Choroid plexus epithelial cell (primary cell): ENCODE measurements around the gene HIVEP2.

Experiments used
- DNase-seq: peaks from one replicate; pipeline ENCODE4 v3.0.0-alpha.2; 2010; ENCODE audit warnings: low read depth
- H3K4me3 ChIP-seq: 2 replicates; pipeline ENCODE4 v1.5.1; 2011; ENCODE audit warnings: low read depth, mild to moderate bottlenecking, control low read depth, low read length, moderate library complexity
- CTCF ChIP-seq: conservative IDR thresholded peaks from 2 replicates; pipeline ENCODE4 v1.5.1; 2011; ENCODE audit warnings: low read depth, mild to moderate bottlenecking, control low read depth, inconsistent platforms, low read length, moderate library complexity

HIVEP2 gene

GRCh38 chr6:142929751-142930358 lies 15.1 kb downstream of the HIVEP2 start:
- H3K4me3 ChIP-seq, result no peak overlapping the region
- peak; percentile 51 for DNase-seq
- TF ChIP-seq CTCF, result no peak

- no peak for TF ChIP-seq CTCF
- DNase-seq, result peak; percentile 58
- H3K4me3 ChIP-seq, result peak overlapping the region; percentile 76
Measured at GRCh38 chr6:142927904-142928303, 17.1 kb downstream of the HIVEP2 start.

- no peak for DNase-seq
- H3K4me3 ChIP-seq, result peak overlapping the region; percentile 76
- no peak for TF ChIP-seq CTCF
Measured at GRCh38 chr6:142927271-142927580, 17.8 kb downstream of the HIVEP2 start.

- DNase-seq, result peak; percentile 97
- H3K4me3 ChIP-seq, result peak overlapping the region; percentile 76
- no peak for TF ChIP-seq CTCF
Measured at GRCh38 chr6:142926494-142927270, 18.3 kb downstream of the HIVEP2 start.

- peak overlapping the region; percentile 76 for H3K4me3 ChIP-seq
- DNase-seq, result no peak
- no peak for TF ChIP-seq CTCF
Measured at GRCh38 chr6:142926177-142926493, 18.8 kb downstream of the HIVEP2 start.

GRCh38 chr6:142925575-142926110 lies 19.3 kb downstream of the HIVEP2 start:
- DNase-seq, result peak; percentile 94
- no peak overlapping the region for H3K4me3 ChIP-seq
- TF ChIP-seq CTCF, result no peak
